ENCODE data around the gene SLC7A14. TPM values are rescaled to one million over a fixed set of nuclear protein-coding genes. Genes with fewer than 3 reads are reported as not detected.

Gene SLC7A14
- total RNA-seq, 1 donor from 2014 or later = not detected

- POLR2A ChIA-PET = no interaction called here
- Mint-ChIP-seq H3K4me3 (no peak overlapping the region), H3K27ac (no peak overlapping the region), H3K36me3 (ENCODE audit: low read depth) (no peaks in the 10 kb centered on the region), H3K27me3 (peaks cover 45% of the 10 kb centered on the region), H3K4me1 (peaks cover 8% of the 10 kb centered on the region), H3K9me3 (no peaks in the 10 kb centered on the region)
- DNase-seq (no peak), ATAC-seq (ENCODE audit: low read depth) (no peak)
- TF ChIP-seq CTCF (IDR thresholded peaks at IDR 0.05) = no peak
- CTCF ChIA-PET = no interaction called here
- intact Hi-C loops (cut with micrococcal nuclease) = no loop called here
Observed at GRCh38 chr3:170631755-170632488, 46.0 kb upstream of the SLC7A14 start.

- Mint-ChIP-seq H3K27me3 (peaks cover 64% of the 10 kb centered on the region), H3K9me3 (peaks cover 2% of the 10 kb centered on the region), H3K36me3 (ENCODE audit: low read depth) (no peaks in the 10 kb centered on the region), H3K4me1 (no peaks in the 10 kb centered on the region), H3K4me3 (no peak overlapping the region), H3K27ac (no peak overlapping the region)
- ChIA-PET CTCF (no interaction called here), POLR2A (no interaction called here)
- no peak for TF ChIP-seq CTCF (IDR thresholded peaks at IDR 0.05)
- ATAC-seq (ENCODE audit: low read depth) (no peak), DNase-seq (no peak)
- intact Hi-C loops (cut with micrococcal nuclease) = no loop called here
Observed at GRCh38 chr3:170623524-170623923, 37.6 kb upstream of the SLC7A14 start.

GRCh38 chr3:170622369-170623159 lies 36.7 kb upstream of the SLC7A14 start:
- POLR2A ChIA-PET = no interaction called here
- peaks cover 64% of the 10 kb centered on the region for H3K27me3 Mint-ChIP-seq
- H3K4me1 Mint-ChIP-seq = no peaks in the 10 kb centered on the region
- DNase-seq = no peak
- peaks cover 2% of the 10 kb centered on the region for H3K9me3 Mint-ChIP-seq
- no peak overlapping the region for H3K27ac Mint-ChIP-seq
- H3K36me3 Mint-ChIP-seq (ENCODE audit: low read depth) = no peaks in the 10 kb centered on the region
- intact Hi-C loops (cut with micrococcal nuclease) = no loop called here
- H3K4me3 Mint-ChIP-seq = no peak overlapping the region
- CTCF ChIA-PET = no interaction called here
- no peak for TF ChIP-seq CTCF (IDR thresholded peaks at IDR 0.05)
- no peak for ATAC-seq (ENCODE audit: low read depth)

- H3K27me3 Mint-ChIP-seq = peaks cover 61% of the 10 kb centered on the region
- DNase-seq (no peak), ATAC-seq (ENCODE audit: low read depth) (no peak)
- no peak for TF ChIP-seq CTCF (IDR thresholded peaks at IDR 0.05)
- ChIA-PET CTCF (no interaction called here), POLR2A (no interaction called here)
- no peak overlapping the region for H3K4me3 Mint-ChIP-seq
- H3K9me3 Mint-ChIP-seq = peaks cover 2% of the 10 kb centered on the region
- intact Hi-C loops (cut with micrococcal nuclease) = no loop called here
- H3K36me3 Mint-ChIP-seq (ENCODE audit: low read depth) = no peaks in the 10 kb centered on the region
- no peak overlapping the region for H3K27ac Mint-ChIP-seq
- no peaks in the 10 kb centered on the region for H3K4me1 Mint-ChIP-seq
Observed at GRCh38 chr3:170621256-170621655, 35.4 kb upstream of the SLC7A14 start.

GRCh38 chr3:170614214-170614966 lies 28.5 kb upstream of the SLC7A14 start:
- ChIA-PET POLR2A (no interaction called here), CTCF (no interaction called here)
- Mint-ChIP-seq H3K27ac (no peak overlapping the region), H3K9me3 (peaks cover 2% of the 10 kb centered on the region), H3K4me3 (no peak overlapping the region), H3K36me3 (ENCODE audit: low read depth) (no peaks in the 10 kb centered on the region), H3K4me1 (no peaks in the 10 kb centered on the region), H3K27me3 (peaks cover 37% of the 10 kb centered on the region)
- DNase-seq (no peak), ATAC-seq (ENCODE audit: low read depth) (no peak)
- TF ChIP-seq CTCF (IDR thresholded peaks at IDR 0.05) = no peak
- intact Hi-C loops (cut with micrococcal nuclease) = no loop called here

All from activated B cell treated with CpG ODN at 0.5 μM for 24 hours (primary cell).